ENCODE measurements around the gene ADRA2C. TPM values are rescaled to one million over a fixed set of nuclear protein-coding genes. Genes with fewer than 3 reads are reported as not detected.

The ADRA2C gene
- total RNA-seq, 1 donor from 2014 or later, result 7.9 TPM

GRCh38 chr4:3772632-3773031 is 6.4 kb downstream of the ADRA2C start:
- Mint-ChIP-seq H3K27me3 (peaks cover 42% of the 10 kb centered on the region), H3K9me3 (no peaks in the 10 kb centered on the region), H3K36me3 (no peaks in the 10 kb centered on the region), H3K4me3 (no peak overlapping the region), H3K27ac (no peak overlapping the region), H3K4me1 (ENCODE audit: unreplicated experiment) (peaks cover 9% of the 10 kb centered on the region)
- DNase-seq (ENCODE audit: extremely low spot score, unreplicated experiment), result no peak
- TF ChIP-seq, protein P1, sequence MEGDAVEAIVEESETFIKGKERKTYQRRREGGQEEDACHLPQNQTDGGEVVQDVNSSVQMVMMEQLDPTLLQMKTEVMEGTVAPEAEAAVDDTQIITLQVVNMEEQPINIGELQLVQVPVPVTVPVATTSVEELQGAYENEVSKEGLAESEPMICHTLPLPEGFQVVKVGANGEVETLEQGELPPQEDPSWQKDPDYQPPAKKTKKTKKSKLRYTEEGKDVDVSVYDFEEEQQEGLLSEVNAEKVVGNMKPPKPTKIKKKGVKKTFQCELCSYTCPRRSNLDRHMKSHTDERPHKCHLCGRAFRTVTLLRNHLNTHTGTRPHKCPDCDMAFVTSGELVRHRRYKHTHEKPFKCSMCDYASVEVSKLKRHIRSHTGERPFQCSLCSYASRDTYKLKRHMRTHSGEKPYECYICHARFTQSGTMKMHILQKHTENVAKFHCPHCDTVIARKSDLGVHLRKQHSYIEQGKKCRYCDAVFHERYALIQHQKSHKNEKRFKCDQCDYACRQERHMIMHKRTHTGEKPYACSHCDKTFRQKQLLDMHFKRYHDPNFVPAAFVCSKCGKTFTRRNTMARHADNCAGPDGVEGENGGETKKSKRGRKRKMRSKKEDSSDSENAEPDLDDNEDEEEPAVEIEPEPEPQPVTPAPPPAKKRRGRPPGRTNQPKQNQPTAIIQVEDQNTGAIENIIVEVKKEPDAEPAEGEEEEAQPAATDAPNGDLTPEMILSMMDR (conservative IDR thresholded peaks at IDR 0.05), result no peak

GRCh38 chr4:3773552-3774001 is 7.4 kb downstream of the ADRA2C start:
- Mint-ChIP-seq H3K36me3 (no peaks in the 10 kb centered on the region), H3K27me3 (peaks cover 38% of the 10 kb centered on the region), H3K27ac (no peak overlapping the region), H3K4me3 (no peak overlapping the region), H3K4me1 (ENCODE audit: unreplicated experiment) (peaks cover 7% of the 10 kb centered on the region), H3K9me3 (no peaks in the 10 kb centered on the region)
- TF ChIP-seq, protein P1 (conservative IDR thresholded peaks at IDR 0.05), result no peak
- DNase-seq (ENCODE audit: extremely low spot score, unreplicated experiment), result no peak

DNA sequence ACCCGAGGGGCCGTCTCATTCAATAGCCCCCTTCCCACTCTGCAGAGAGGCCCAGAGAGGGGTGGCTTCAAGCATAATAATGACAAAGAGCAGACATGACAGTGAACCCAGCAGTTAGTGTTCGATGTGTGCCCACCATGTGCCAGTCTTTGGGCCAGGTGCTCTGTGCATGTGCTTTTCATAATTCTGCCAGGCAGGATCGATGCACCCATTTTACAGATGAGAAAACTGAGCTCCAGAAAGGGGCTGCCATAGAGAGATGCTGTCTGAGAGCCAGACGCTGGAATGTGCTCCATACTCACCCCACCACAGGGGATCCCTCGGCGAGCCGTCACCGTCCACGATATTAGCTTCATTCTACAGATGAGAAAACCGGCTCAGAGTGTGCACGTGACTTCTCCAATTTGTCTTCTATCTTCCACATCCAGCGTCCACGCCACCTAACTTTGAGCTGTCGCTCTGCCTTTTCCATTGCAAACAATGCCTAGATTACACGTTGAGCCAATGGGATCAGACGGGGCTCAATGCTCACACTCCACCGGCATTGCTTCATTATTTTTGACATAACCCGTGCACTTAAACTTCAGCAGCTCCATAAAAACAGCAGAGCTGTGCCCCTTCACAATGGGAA is 8.2 kb downstream of the ADRA2C start:
- H3K36me3 Mint-ChIP-seq, result no peaks in the 10 kb centered on the region
- no peak for DNase-seq (ENCODE audit: extremely low spot score, unreplicated experiment)
- no peak overlapping the region for H3K4me3 Mint-ChIP-seq
- peaks cover 7% of the 10 kb centered on the region for H3K4me1 Mint-ChIP-seq (ENCODE audit: unreplicated experiment)
- peaks cover 35% of the 10 kb centered on the region for H3K27me3 Mint-ChIP-seq
- H3K27ac Mint-ChIP-seq, result no peak overlapping the region
- TF ChIP-seq, protein P1 (conservative IDR thresholded peaks at IDR 0.05), result no peak
- H3K9me3 Mint-ChIP-seq, result no peaks in the 10 kb centered on the region

DNA sequence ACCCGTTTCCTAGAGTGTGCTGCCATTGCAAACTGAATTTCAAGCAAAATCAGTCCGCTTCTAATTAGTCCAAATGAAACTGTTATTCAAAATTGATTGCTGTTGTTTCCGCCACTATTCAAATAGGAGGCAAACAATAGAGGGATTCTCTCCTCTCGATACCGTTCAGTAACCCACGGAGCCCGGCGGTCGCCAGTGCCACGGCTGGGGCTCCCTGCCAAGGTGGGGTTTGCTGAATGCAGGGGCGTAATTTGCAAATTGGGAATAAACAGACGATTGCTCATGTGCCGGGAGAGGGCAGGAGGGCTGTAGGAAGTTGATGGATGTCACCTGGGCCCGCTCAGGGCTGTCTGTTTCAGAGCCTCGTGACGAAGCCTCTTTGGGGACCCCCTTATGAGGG is 8.8 kb downstream of the ADRA2C start:
- no peak overlapping the region for H3K4me3 Mint-ChIP-seq
- no peaks in the 10 kb centered on the region for H3K36me3 Mint-ChIP-seq
- peaks cover 34% of the 10 kb centered on the region for H3K27me3 Mint-ChIP-seq
- TF ChIP-seq, protein P1 (conservative IDR thresholded peaks at IDR 0.05), result no peak
- no peak for DNase-seq (ENCODE audit: extremely low spot score, unreplicated experiment)
- H3K9me3 Mint-ChIP-seq, result no peaks in the 10 kb centered on the region
- no peak overlapping the region for H3K27ac Mint-ChIP-seq
- peaks cover 7% of the 10 kb centered on the region for H3K4me1 Mint-ChIP-seq (ENCODE audit: unreplicated experiment)

- H3K4me1 Mint-ChIP-seq (ENCODE audit: unreplicated experiment), result peaks cover 7% of the 10 kb centered on the region
- H3K27me3 Mint-ChIP-seq, result peaks cover 29% of the 10 kb centered on the region
- DNase-seq (ENCODE audit: extremely low spot score, unreplicated experiment), result no peak
- H3K36me3 Mint-ChIP-seq, result no peaks in the 10 kb centered on the region
- H3K4me3 Mint-ChIP-seq, result no peak overlapping the region
- TF ChIP-seq, protein P1 (conservative IDR thresholded peaks at IDR 0.05), result no peak
- H3K27ac Mint-ChIP-seq, result no peak overlapping the region
- H3K9me3 Mint-ChIP-seq, result no peaks in the 10 kb centered on the region
These were observed 9.4 kb downstream of the ADRA2C start for GRCh38 chr4:3775576-3775975.
